GM12878 (cell line): ENCODE data around the gene MNT. TPM values are rescaled to one million over a fixed set of nuclear protein-coding genes. Genes with fewer than 3 reads are reported as not detected.

Experiments used
- BCLAF1 ChIP-seq: fragments of 450-650 bp; IDR thresholded peaks from 2 replicates; pipeline ENCODE4 v1.6.1; 2017; ENCODE audit warnings: antibody characterized with exemption, mild to moderate bottlenecking, moderate library complexity
- BRCA1 ChIP-seq: IDR thresholded peaks from 2 replicates; pipeline ENCODE4 v1.6.1; 2011; ENCODE audit warnings: low read depth, low read length, improper control_type of control experiment
- CBX3 ChIP-seq: fragments of 200-600 bp; sonication (generic); IDR thresholded peaks from 2 replicates; pipeline ENCODE4 v1.6.1; 2016; ENCODE audit warnings: low read depth, borderline replicate concordance
- CBX5 ChIP-seq: sonication (generic); IDR thresholded peaks from 2 replicates; pipeline ENCODE4 v1.6.1; 2016; ENCODE audit warnings: low read depth, moderate library complexity, mild to moderate bottlenecking, inconsistent platforms
- CUX1 ChIP-seq: IDR thresholded peaks from 2 replicates; pipeline ENCODE4 v1.6.1; 2012; ENCODE audit warnings: improper control_type of control experiment, low read depth, low read length; ENCODE audit not compliant: insufficient replicate concordance
- EP300 ChIP-seq, 2 experiments: fragments of 150-350 bp in 1 of 2; IDR thresholded peaks; 2 replicates each; pipeline ENCODE4 v1.6.1; 2011 to 2012; ENCODE audit warnings: low read depth in 2 of 2, low read length in 2 of 2, borderline replicate concordance in 1 of 2, improper control_type of control experiment in 1 of 2, inconsistent platforms in 1 of 2; ENCODE audit not compliant: control insufficient read depth in 1 of 2
- IKZF1 ChIP-seq: fragments of 450-650 bp; conservative IDR thresholded peaks from 2 replicates; pipeline ENCODE4 v1.6.1; 2017; ENCODE audit warnings: antibody characterized with exemption, mild to moderate bottlenecking
- KAT2A ChIP-seq: conservative IDR thresholded peaks from 2 replicates; pipeline ENCODE4 v1.6.1; 2011; ENCODE audit warnings: low read depth, low read length; ENCODE audit not compliant: control insufficient read depth
- NBN ChIP-seq: fragments of 450-650 bp; IDR thresholded peaks from 2 replicates; pipeline ENCODE4 v1.6.1; 2016
- NR2F1 ChIP-seq: fragments of 450-650 bp; conservative IDR thresholded peaks from 2 replicates; pipeline ENCODE4 v1.6.1; 2017; ENCODE audit warnings: mild to moderate bottlenecking
- PML ChIP-seq: IDR thresholded peaks from 2 replicates; pipeline ENCODE4 v1.6.1; 2012; ENCODE audit warnings: low read length, inconsistent platforms
- POLR2AphosphoS2 ChIP-seq: IDR thresholded peaks from 2 replicates; pipeline ENCODE4 v1.6.1; 2011; ENCODE audit warnings: low read depth, mild to moderate bottlenecking, low read length, improper control_type of control experiment, moderate library complexity
- RAD21 ChIP-seq: IDR thresholded peaks from 2 replicates; pipeline ENCODE4 v1.6.1; 2011; ENCODE audit warnings: mild to moderate bottlenecking, low read depth, low read length, moderate library complexity; ENCODE audit not compliant: insufficient read depth
- SKIL ChIP-seq: fragments of 450-650 bp; IDR thresholded peaks from 2 replicates; pipeline ENCODE4 v1.6.1; 2017; ENCODE audit warnings: mild to moderate bottlenecking, low read depth, inconsistent platforms; ENCODE audit not compliant: poor library complexity, severe bottlenecking
- SMARCA5 ChIP-seq: fragments of 450-650 bp; IDR thresholded peaks from 2 replicates; pipeline ENCODE4 v1.6.1; 2017; ENCODE audit warnings: mild to moderate bottlenecking
- SMC3 ChIP-seq: IDR thresholded peaks from 2 replicates; pipeline ENCODE4 v1.6.1; 2011; ENCODE audit warnings: low read length, improper control_type of control experiment, borderline replicate concordance
- SPI1 ChIP-seq: IDR thresholded peaks from 2 replicates; pipeline ENCODE4 v1.6.1; 2011; ENCODE audit warnings: low read depth, mild to moderate bottlenecking, low read length, moderate library complexity, borderline replicate concordance; ENCODE audit not compliant: insufficient read depth
- polyA plus RNA-seq, 11 experiments: library from polyadenylated mRNA; depleted of rRNA in 4 of 11; unstranded in 6 of 11; stranded (reverse) in 5 of 11; fragments of >200 nt; fragmentation: Nextera tagmentation in 4 of 11; fragmentation: Illumina TruSeq in 1 of 11; extraction: Ambion mirVana in 4 of 11; extraction: Trizol in 1 of 11; gene quantifications; 1 replicate in 1 of 11; 2 replicates in 10 of 11; pipeline versions ENCODE4 v1.2.1 to v1.2.3, GENCODE V29; 2011 to 2016; ENCODE audit warnings: inconsistent platforms in 2 of 11, missing spikeins in 2 of 11, low read depth in 1 of 11
- total RNA-seq, 4 experiments: library from RNA; depleted of rRNA in 3 of 4; stranded (reverse); fragments of >200 nt in 3 of 4; fragmentation: Illumina TruSeq in 1 of 4; extraction: Trizol in 1 of 4; gene quantifications; 2 replicates each; pipeline versions ENCODE4 v1.2.1 to v1.2.3, GENCODE V29; 2013 to 2021

MNT gene
- total and polyA plus RNA-seq, 10 of the 15 experiments (the other 5 are each of a cell fraction or from before 2014, with no cell fraction given), result 0.31 to 15.9 (median 3.8) TPM

- no peak for TF ChIP-seq CUX1
- TF ChIP-seq BCLAF1, result no peak
- no peak for TF ChIP-seq SMC3
- no peak; the same call in 1 of the 2 replicates for TF ChIP-seq SMARCA5
- no peak for TF ChIP-seq NBN
- no peak for TF ChIP-seq BRCA1
- TF ChIP-seq EP300 (IDR thresholded peaks at IDR 0.05; ENCODE audit: borderline replicate concordance in 1 of 2, control insufficient read depth in 1 of 2, low read depth in 2 of 2, low read length in 2 of 2), result 0 out of 4 replicates have a peak, but pooled peaks of 1 of the 2 experiments have one; percentile 27
- no peak for TF ChIP-seq CBX3
- no peak for TF ChIP-seq KAT2A
- TF ChIP-seq RAD21, result no peak
- TF ChIP-seq SKIL, result no peak
- TF ChIP-seq CBX5, result 0 out of 2 replicates have a peak, but pooled peaks have one; percentile 12
- TF ChIP-seq IKZF1, result no peak
- no peak; the same call in 1 of the 2 replicates for TF ChIP-seq NR2F1
- no peak for TF ChIP-seq POLR2AphosphoS2
- TF ChIP-seq SPI1, result peak; percentile 88
- TF ChIP-seq PML, result peak; percentile 41; the same call in 1 of the 2 replicates
These were observed at the start of gene MNT (continued) for GRCh38 chr17:2400877-2401425.
